NB4 (cell line): ENCODE data around the gene KANSL3.

Experiments
- DNase-seq: peaks from one replicate; pipeline ENCODE4 v3.0.0; 2010; ENCODE audit warnings: low read depth
- H3K4me3 ChIP-seq: one replicate; pipeline ENCODE4 v1.5.1; 2011; ENCODE audit warnings: mild to moderate bottlenecking, low read depth, low read length, moderate library complexity
- CTCF ChIP-seq: IDR thresholded peaks from one replicate; pipeline ENCODE4 v1.5.1; 2012; ENCODE audit warnings: low read depth, low read length
- MAX ChIP-seq: IDR thresholded peaks from 2 replicates; pipeline ENCODE4 v1.6.1; 2011; ENCODE audit warnings: low read depth, low read length
- MYC ChIP-seq: IDR thresholded peaks from 2 replicates; pipeline ENCODE4 v1.6.1; 2011; ENCODE audit warnings: low read depth, low read length
- POLR2A ChIP-seq: IDR thresholded peaks from 2 replicates; pipeline ENCODE4 v1.6.1; 2011; ENCODE audit warnings: mild to moderate bottlenecking; ENCODE audit not compliant: insufficient read length; ENCODE audit errors: extremely low read depth

KANSL3 gene

DNA sequence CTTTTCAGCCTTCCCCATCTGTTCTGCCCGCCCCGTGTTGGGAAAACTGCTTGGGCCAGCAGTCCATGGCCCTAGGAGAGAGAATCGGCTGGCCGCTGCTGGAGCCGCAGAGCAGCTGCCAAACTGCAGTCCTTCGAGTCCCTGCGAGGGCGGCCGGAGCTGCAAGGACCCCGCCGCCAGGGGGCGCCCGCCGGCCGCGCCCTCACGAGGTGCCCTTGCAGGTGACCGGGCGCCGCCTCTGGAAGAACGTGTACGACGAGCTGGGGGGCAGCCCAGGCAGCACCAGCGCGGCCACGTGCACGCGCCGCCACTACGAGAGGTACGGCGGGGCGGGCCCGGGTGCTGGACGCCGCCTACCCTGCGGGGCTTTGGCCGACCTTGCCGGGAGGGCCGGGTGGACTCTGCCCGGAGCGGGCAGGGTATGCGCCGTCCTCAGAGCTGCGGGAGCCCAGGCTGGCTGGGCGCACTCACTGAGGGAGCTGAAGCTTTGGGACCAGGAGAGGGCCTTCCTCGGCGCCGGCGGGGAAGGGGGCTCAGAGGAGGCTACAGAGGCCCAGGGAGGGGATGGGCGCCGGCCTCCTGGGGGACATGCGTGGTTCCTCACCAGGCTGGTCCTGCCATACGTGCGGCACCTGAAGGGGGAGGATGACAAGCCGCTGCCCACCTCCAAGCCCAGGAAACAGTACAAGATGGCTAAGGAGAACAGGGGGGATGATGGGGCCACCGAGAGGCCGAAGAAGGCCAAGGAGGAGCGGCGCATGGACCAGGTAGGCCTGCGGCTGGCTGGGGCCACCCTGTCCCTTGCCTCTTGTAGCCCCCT is 87.9 kb downstream of the KANSL3 start:
- DNase-seq: no peak
- TF ChIP-seq MAX: no peak
- no peak overlapping the region for H3K4me3 ChIP-seq

GRCh38 chr2:96549466-96549785 is 88.7 kb downstream of the KANSL3 start:
- no peak for TF ChIP-seq CTCF
- no peak for TF ChIP-seq POLR2A
- no peak for TF ChIP-seq MAX
- TF ChIP-seq MYC: no peak
- no peak overlapping the region for H3K4me3 ChIP-seq
- no peak for DNase-seq

DNA sequence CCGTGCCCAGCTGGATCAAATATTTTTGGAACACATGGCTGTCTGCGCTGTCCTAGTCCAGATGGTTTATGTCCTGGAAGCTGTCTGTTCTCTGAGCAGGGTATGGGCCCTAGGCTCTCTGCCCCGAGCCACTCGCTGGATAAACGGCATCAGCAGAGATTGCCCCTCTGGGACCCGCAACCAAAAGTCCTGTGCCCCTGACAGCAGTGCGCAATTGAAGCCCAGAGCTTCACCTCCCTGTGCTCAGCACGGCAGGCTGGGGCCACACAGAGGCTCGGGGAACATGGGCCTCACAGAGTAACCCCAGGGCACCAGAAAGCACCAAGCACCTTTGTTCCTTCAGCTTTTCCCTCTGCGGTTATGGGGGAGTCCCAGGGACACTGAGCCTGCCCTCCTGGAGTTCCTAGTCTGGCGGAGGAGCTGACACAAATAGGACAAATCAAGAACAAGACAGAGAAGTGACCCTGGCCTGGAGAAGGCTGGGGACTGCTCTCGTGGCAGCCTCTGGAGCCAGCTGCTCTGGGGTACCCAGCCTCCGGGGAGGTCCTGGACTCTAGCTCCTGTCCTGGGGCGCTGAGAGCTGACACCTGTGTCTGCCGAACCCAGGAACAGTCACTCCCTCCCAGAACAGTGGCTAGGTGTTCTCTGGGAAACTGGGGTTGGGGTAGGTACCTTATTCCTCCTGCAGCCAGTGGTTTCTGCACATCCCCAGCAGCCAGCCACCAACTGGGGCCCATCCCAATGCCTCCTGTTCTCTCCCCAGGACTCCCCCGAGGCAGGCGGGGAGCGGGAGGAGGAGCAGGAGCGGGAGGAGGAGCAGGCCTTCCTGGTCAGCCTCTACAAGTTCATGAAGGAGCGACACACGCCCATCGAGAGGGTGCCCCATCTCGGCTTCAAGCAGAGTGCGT is 89.3 kb downstream of the KANSL3 start:
- no peak overlapping the region for H3K4me3 ChIP-seq
- TF ChIP-seq POLR2A (no peak), CTCF (no peak), MAX (no peak), MYC (no peak)
- DNase-seq: no peak

- no peak for DNase-seq
- TF ChIP-seq MYC (no peak), MAX (no peak), CTCF (no peak), POLR2A (no peak)
- no peak overlapping the region for H3K4me3 ChIP-seq
Measured at GRCh38 chr2:96547731-96548171, 90.4 kb downstream of the KANSL3 start.

DNA sequence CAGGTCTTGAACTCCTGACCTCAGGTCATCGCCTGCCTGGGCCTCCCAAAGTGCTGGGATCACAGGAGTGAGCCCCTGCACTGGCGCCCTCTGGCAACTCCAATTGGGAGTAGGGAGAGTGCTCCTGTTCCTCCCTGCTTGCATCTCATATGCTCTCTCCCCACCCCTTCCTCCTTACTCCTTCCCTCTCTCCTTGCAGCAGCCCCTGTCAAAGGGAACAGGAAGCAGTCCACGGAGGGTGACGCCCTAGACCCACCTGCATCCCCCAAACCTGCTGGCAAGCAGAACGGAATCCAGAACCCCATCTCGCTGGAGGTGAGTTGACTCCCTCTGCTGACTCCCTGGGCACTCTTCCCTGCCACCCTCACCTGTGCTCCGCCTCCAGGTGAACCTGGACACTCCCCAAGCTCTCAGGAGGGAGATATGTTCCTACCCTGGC is 90.9 kb downstream of the KANSL3 start:
- TF ChIP-seq MYC (no peak), CTCF (no peak), MAX (no peak), POLR2A (no peak)
- no peak overlapping the region for H3K4me3 ChIP-seq
- DNase-seq: no peak

DNA sequence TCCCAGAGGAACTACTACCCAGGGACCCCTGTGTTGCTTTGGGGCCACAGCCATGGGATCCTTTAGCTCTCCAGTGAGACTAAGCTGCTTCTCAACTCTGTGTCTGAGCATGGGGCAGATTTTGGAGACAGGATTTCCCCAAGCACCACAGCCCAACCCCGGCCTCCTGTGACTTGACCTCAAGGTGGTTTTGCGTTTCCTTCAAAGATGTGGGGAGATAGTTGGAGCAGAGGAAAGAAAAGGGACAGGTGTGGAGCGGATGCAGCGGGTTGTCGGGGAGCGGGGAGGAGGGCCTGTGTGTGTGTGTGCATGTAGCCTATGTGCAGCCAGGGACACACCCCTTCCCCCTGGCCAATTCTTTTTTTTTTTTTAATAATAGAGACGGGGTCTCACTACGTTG is 91.3 kb downstream of the KANSL3 start:
- TF ChIP-seq POLR2A (no peak), CTCF (no peak), MAX (no peak), MYC (no peak)
- no peak for DNase-seq
- H3K4me3 ChIP-seq: no peak overlapping the region
